ENCODE results near the gene ZBTB20. TPM values are rescaled to one million over a fixed set of nuclear protein-coding genes. Genes with fewer than 3 reads are reported as not detected.
A peak's percentile ranks its signal among the peaks of the same experiment; 100 is the strongest.

Gene ZBTB20
- total RNA-seq, 1 experiment from 2014 or later = 3.7 TPM

GRCh38 chr3:115022199-115022598 lies 124.9 kb downstream of the ZBTB20 start:
- no peak overlapping the region for H2AFZ ChIP-seq (ENCODE audit: low read length)
- intact Hi-C loops (cut with micrococcal nuclease) = loop anchor here (5.0 kb wide), 1 partner anchor 145 kb away; no protein-coding TSS in a partner anchor
- ATAC-seq = no peak
- no peak overlapping the region for H3K27ac ChIP-seq (ENCODE audit: low read length)
- no peaks in the 10 kb centered on the region for H3K9me2 ChIP-seq (replicated peaks; ENCODE audit: low read length)
- H3F3A ChIP-seq (ENCODE audit: low read length, unreplicated experiment) = no peaks in the 10 kb centered on the region
- DNase-seq = no peak
- no peak overlapping the region for H3K9ac ChIP-seq (ENCODE audit: low read length)
- TF ChIP-seq CTCF (conservative IDR thresholded peaks at IDR 0.05; ENCODE audit: low read depth, low read length) (no peak), EZH2phosphoT487 (IDR thresholded peaks at IDR 0.05; ENCODE audit: borderline replicate concordance, low read length) (no peak), EZH2 (IDR thresholded peaks at IDR 0.05; ENCODE audit: low read length, unreplicated experiment) (no peak)
- ChIA-PET POLR2A (ENCODE audit: unreplicated experiment) (no interaction called here), CTCF (no interaction called here)
- H3K79me2 ChIP-seq (ENCODE audit: low read length) = no peaks in the 10 kb centered on the region
- H4K20me1 ChIP-seq (ENCODE audit: low read length) = no peaks in the 10 kb centered on the region
- no peaks in the 10 kb centered on the region for H3K4me1 ChIP-seq (ENCODE audit: insufficient read depth, low read length)
- no peaks in the 10 kb centered on the region for H3K9me3 ChIP-seq (ENCODE audit: low read length)
- no peak overlapping the region for H3K4me2 ChIP-seq (ENCODE audit: low read length)
- no peaks in the 10 kb centered on the region for H3K36me3 ChIP-seq (ENCODE audit: low read depth, low read length)
- H3K27me3 ChIP-seq (ENCODE audit: low read length) = no peaks in the 10 kb centered on the region
- H3K4me3 ChIP-seq (ENCODE audit: low read length) = no peak overlapping the region
- no TSS peak for BruUV-seq (replicated peaks)

- H3K9me2 ChIP-seq (replicated peaks; ENCODE audit: low read length) = no peaks in the 10 kb centered on the region
- H3K4me3 ChIP-seq (ENCODE audit: low read length) = no peak overlapping the region
- ChIA-PET CTCF (no interaction called here), POLR2A (ENCODE audit: unreplicated experiment) (no interaction called here)
- ATAC-seq = no peak
- DNase-seq = no peak
- no TSS peak for BruUV-seq (replicated peaks)
- H3K4me2 ChIP-seq (ENCODE audit: low read length) = no peak overlapping the region
- H3K27ac ChIP-seq (ENCODE audit: low read length) = peak overlapping the region; percentile 12; the same call in 1 of the 2 replicates
- no peak overlapping the region for H3K9ac ChIP-seq (ENCODE audit: low read length)
- intact Hi-C loops (cut with micrococcal nuclease) = loop anchor here (5.0 kb wide), 1 partner anchor 144 kb away; no protein-coding TSS in a partner anchor
- no peaks in the 10 kb centered on the region for H4K20me1 ChIP-seq (ENCODE audit: low read length)
- H3K36me3 ChIP-seq (ENCODE audit: low read depth, low read length) = no peaks in the 10 kb centered on the region
- no peaks in the 10 kb centered on the region for H3K79me2 ChIP-seq (ENCODE audit: low read length)
- H3K4me1 ChIP-seq (ENCODE audit: insufficient read depth, low read length) = no peaks in the 10 kb centered on the region
- no peaks in the 10 kb centered on the region for H3F3A ChIP-seq (ENCODE audit: low read length, unreplicated experiment)
- no peaks in the 10 kb centered on the region for H3K9me3 ChIP-seq (ENCODE audit: low read length)
- no peak overlapping the region for H2AFZ ChIP-seq (ENCODE audit: low read length)
- no peak for TF ChIP-seq EZH2 (IDR thresholded peaks at IDR 0.05; ENCODE audit: low read length, unreplicated experiment)
- no peak for TF ChIP-seq CTCF (conservative IDR thresholded peaks at IDR 0.05; ENCODE audit: low read depth, low read length)
- TF ChIP-seq EZH2phosphoT487 (IDR thresholded peaks at IDR 0.05; ENCODE audit: borderline replicate concordance, low read length) = no peak
- no peaks in the 10 kb centered on the region for H3K27me3 ChIP-seq (ENCODE audit: low read length)
Observed at GRCh38 chr3:115021061-115021460, 126.0 kb downstream of the ZBTB20 start.

- Histone ChIP-seq H3K4me2 (ENCODE audit: low read length) (no peak overlapping the region), H3F3A (ENCODE audit: low read length, unreplicated experiment) (no peaks in the 10 kb centered on the region), H3K79me2 (ENCODE audit: low read length) (no peaks in the 10 kb centered on the region), H3K9me3 (ENCODE audit: low read length) (no peaks in the 10 kb centered on the region), H3K9ac (ENCODE audit: low read length) (no peak overlapping the region), H3K4me3 (ENCODE audit: low read length) (no peak overlapping the region), H3K27ac (ENCODE audit: low read length) (no peak overlapping the region), H3K4me1 (ENCODE audit: insufficient read depth, low read length) (no peaks in the 10 kb centered on the region), H2AFZ (ENCODE audit: low read length) (no peak overlapping the region), H3K27me3 (ENCODE audit: low read length) (no peaks in the 10 kb centered on the region), H4K20me1 (ENCODE audit: low read length) (no peaks in the 10 kb centered on the region), H3K36me3 (ENCODE audit: low read depth, low read length) (no peaks in the 10 kb centered on the region), H3K9me2 (replicated peaks; ENCODE audit: low read length) (no peaks in the 10 kb centered on the region)
- no TSS peak for BruUV-seq (replicated peaks)
- DNase-seq (no peak), ATAC-seq (no peak)
- TF ChIP-seq CTCF (conservative IDR thresholded peaks at IDR 0.05; ENCODE audit: low read depth, low read length) = no peak
- no peak for TF ChIP-seq EZH2 (IDR thresholded peaks at IDR 0.05; ENCODE audit: low read length, unreplicated experiment)
- TF ChIP-seq EZH2phosphoT487 (IDR thresholded peaks at IDR 0.05; ENCODE audit: borderline replicate concordance, low read length) = no peak
- intact Hi-C loops (cut with micrococcal nuclease) = loop anchor here (5.0 kb wide), 1 partner anchor 143 kb away; no protein-coding TSS in a partner anchor
- ChIA-PET POLR2A (ENCODE audit: unreplicated experiment) (no interaction called here), CTCF (no interaction called here)
Observed at GRCh38 chr3:115019900-115020299, 127.2 kb downstream of the ZBTB20 start.

Data from PC-3 (cell line).